Effector memory CD4-positive, alpha-beta T cell (primary cell): ENCODE data around the gene SDK2.

ENCODE experiments used
- DNase-seq, 3 donors: peaks; one replicate each; pipeline ENCODE4 v3.0.0-alpha.2; 2020
- H3K27ac ChIP-seq: 2 replicates; pipeline ENCODE4 v1.7.0; 2013; ENCODE audit warnings: mild to moderate bottlenecking, low read length, moderate library complexity; ENCODE audit not compliant: insufficient read depth, poor library complexity, severe bottlenecking
- H3K27me3 ChIP-seq: replicated peaks from 2 replicates; pipeline ENCODE4 v1.7.0; 2013; ENCODE audit warnings: mild to moderate bottlenecking, low read length; ENCODE audit not compliant: insufficient read depth, control insufficient read depth, poor library complexity, severe bottlenecking
- H3K36me3 ChIP-seq: 2 replicates; pipeline ENCODE4 v1.7.0; 2013; ENCODE audit warnings: mild to moderate bottlenecking, low read length, moderate library complexity; ENCODE audit not compliant: control insufficient read depth, insufficient read depth
- H3K4me1 ChIP-seq: 2 replicates; pipeline ENCODE4 v1.7.0; 2013; ENCODE audit warnings: low read length, mild to moderate bottlenecking; ENCODE audit not compliant: control insufficient read depth, insufficient read depth, poor library complexity, severe bottlenecking
- H3K4me3 ChIP-seq: 2 replicates; pipeline ENCODE4 v1.7.0; 2013; ENCODE audit warnings: low read length, low read depth, mild to moderate bottlenecking; ENCODE audit not compliant: insufficient read depth, poor library complexity, severe bottlenecking
- H3K9me3 ChIP-seq: 2 replicates; pipeline ENCODE4 v1.7.0; 2013; ENCODE audit warnings: mild to moderate bottlenecking, low read length, moderate library complexity; ENCODE audit not compliant: control insufficient read depth

The SDK2 gene

DNA sequence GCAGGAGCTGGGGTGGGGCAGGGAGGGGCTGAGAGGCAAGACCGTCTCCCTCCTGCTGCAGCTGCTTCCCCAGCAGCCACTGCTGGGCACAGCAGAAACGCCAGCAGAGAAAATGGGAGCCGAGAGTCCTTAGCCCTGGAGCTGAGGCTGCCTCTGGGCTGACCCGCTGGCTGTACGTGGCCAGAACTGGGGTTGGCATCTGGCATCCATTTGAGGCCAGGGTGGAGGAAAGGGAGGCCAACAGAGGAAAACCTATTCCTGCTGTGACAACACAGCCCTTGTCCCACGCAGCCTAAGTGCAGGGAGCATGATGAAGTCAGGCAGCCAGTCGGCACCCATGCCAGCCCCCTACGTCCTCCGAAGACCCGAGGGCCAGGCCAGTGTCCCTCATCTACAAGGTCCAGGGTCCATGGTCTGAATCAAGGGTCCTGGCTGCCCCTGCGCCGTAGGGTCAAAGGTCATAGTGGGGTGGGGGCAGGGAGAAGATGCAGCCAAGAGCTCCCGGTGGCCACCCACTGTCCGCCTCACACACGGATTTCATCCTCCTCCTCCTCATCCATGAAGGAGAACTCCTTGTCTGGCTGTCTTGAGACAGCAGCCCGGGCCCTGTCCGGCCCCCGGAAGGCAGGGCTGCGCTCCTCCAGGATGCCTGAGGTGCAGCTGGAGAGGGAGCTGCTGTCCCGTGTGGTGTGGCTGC is 359.2 kb downstream of the SDK2 start:
- no peak for DNase-seq
- Histone ChIP-seq H3K36me3 (no peaks in the 10 kb centered on the region), H3K27ac (no peak overlapping the region), H3K4me1 (no peaks in the 10 kb centered on the region), H3K9me3 (no peaks in the 10 kb centered on the region), H3K27me3 (no peaks in the 10 kb centered on the region), H3K4me3 (no peak overlapping the region)
